GM23338 (cell line): ENCODE data around the gene ARHGEF40. TPM values are rescaled to one million over a fixed set of nuclear protein-coding genes. Genes with fewer than 3 reads are reported as not detected.

Source experiments
- ATAC-seq: fragments of 200-7000 bp; cut with Tn5 transposase; 3 replicates; pipeline ENCODE4 v1.9.1; 2020
- DNase-seq: peaks from one replicate; pipeline ENCODE4 v3.0.0-alpha.2; 2015; ENCODE audit warnings: low spot score
- H2AFZ ChIP-seq: fragments of 200-600 bp; sonication (generic); 2 replicates; pipeline ENCODE4 v1.8.0; 2016; ENCODE audit warnings: antibody characterized with exemption, mild to moderate bottlenecking, moderate library complexity
- H3F3A ChIP-seq: fragments of 200-600 bp; sonication (generic); replicated peaks from 2 replicates; pipeline ENCODE4 v1.8.0; 2017; ENCODE audit warnings: antibody characterized with exemption, mixed run types, low read depth
- H3K27ac ChIP-seq: fragments of 200-600 bp; sonication (generic); 2 replicates; pipeline ENCODE4 v1.6.1; 2016; ENCODE audit warnings: low read depth
- H3K27me3 ChIP-seq: fragments of 200-600 bp; sonication (generic); 2 replicates; pipeline ENCODE4 v1.8.0; 2016; ENCODE audit warnings: mild to moderate bottlenecking, mixed run types, moderate library complexity; ENCODE audit not compliant: insufficient read depth
- H3K36me3 ChIP-seq: fragments of 200-600 bp; sonication (generic); 2 replicates; pipeline ENCODE4 v1.8.0; 2016; ENCODE audit warnings: mild to moderate bottlenecking; ENCODE audit not compliant: insufficient read depth
- H3K4me1 ChIP-seq: fragments of 200-600 bp; sonication (generic); 2 replicates; pipeline ENCODE4 v1.8.0; 2016; ENCODE audit warnings: mild to moderate bottlenecking, moderate library complexity; ENCODE audit not compliant: insufficient read depth
- H3K4me2 ChIP-seq: fragments of 200-600 bp; sonication (generic); 2 replicates; pipeline ENCODE4 v1.7.1; 2017; ENCODE audit warnings: mixed run types
- H3K4me3 ChIP-seq: fragments of 200-600 bp; sonication (generic); 2 replicates; pipeline ENCODE4 v1.6.1; 2016; ENCODE audit warnings: mixed run types
- H3K79me2 ChIP-seq: fragments of 200-600 bp; sonication (generic); replicated peaks from 2 replicates; pipeline ENCODE4 v1.8.0; 2017; ENCODE audit warnings: mild to moderate bottlenecking; ENCODE audit not compliant: insufficient read depth
- H3K9me2 ChIP-seq: fragments of 200-600 bp; sonication (generic); 2 replicates; pipeline ENCODE4 v1.8.0; 2017; ENCODE audit not compliant: insufficient read depth
- H4K20me1 ChIP-seq: fragments of 200-600 bp; sonication (generic); replicated peaks from 2 replicates; pipeline ENCODE4 v1.8.0; 2017; ENCODE audit warnings: mild to moderate bottlenecking; ENCODE audit not compliant: insufficient read depth
- H3K27ac Mint-ChIP-seq: 2 replicates; pipeline ENCODE4 v1.8.0; 2020; ENCODE audit warnings: inconsistent platforms, mild to moderate bottlenecking, moderate library complexity, mixed read lengths
- H3K27me3 Mint-ChIP-seq: 3 replicates; pipeline ENCODE4 v1.8.0; 2022; ENCODE audit warnings: low read depth, mild to moderate bottlenecking, moderate library complexity, mixed read lengths, inconsistent platforms; ENCODE audit not compliant: insufficient read depth, poor library complexity
- H3K36me3 Mint-ChIP-seq: 3 replicates; pipeline ENCODE4 v1.8.0; 2021; ENCODE audit warnings: low read depth, mild to moderate bottlenecking, inconsistent platforms, moderate library complexity, mixed read lengths
- H3K4me1 Mint-ChIP-seq: 3 replicates; pipeline ENCODE4 v1.8.0; 2020; ENCODE audit warnings: mild to moderate bottlenecking, inconsistent platforms, mixed read lengths
- H3K4me3 Mint-ChIP-seq: 3 replicates; pipeline ENCODE4 v1.8.0; 2021; ENCODE audit warnings: moderate library complexity, mild to moderate bottlenecking, inconsistent platforms, mixed read lengths
- H3K9me3 Mint-ChIP-seq: 3 replicates; pipeline ENCODE4 v1.8.0; 2020; ENCODE audit warnings: moderate library complexity, mild to moderate bottlenecking, inconsistent platforms, mixed read lengths
- CREB1 ChIP-seq: fragments of 250-450 bp; sonication (Bioruptor Pico); IDR thresholded peaks from 2 replicates; pipeline ENCODE4 v1.5.0; 2020; ENCODE audit warnings: low read depth, mild to moderate bottlenecking, moderate library complexity
- CTCF ChIP-seq, 2 experiments: fragments of 200-600 bp in 1 of 2; sonication (generic) in 1 of 2; conservative IDR thresholded peaks; 2 replicates each; pipeline versions ENCODE4 v1.5.1 to v1.6.1; 2016 to 2017; ENCODE audit warnings: antibody characterized with exemption in 2 of 2, low read depth in 2 of 2, mild to moderate bottlenecking in 2 of 2, moderate library complexity in 1 of 2
- EZH2 ChIP-seq: fragments of 200-600 bp; sonication (generic); IDR thresholded peaks from one replicate; pipeline ENCODE4 v1.8.0; 2017; ENCODE audit warnings: antibody characterized with exemption, mild to moderate bottlenecking, low read depth; ENCODE audit not compliant: unreplicated experiment
- EZH2phosphoT487 ChIP-seq: fragments of 200-600 bp; sonication (generic); IDR thresholded peaks from one replicate; pipeline ENCODE4 v1.8.1; 2018; ENCODE audit warnings: antibody characterized with exemption; ENCODE audit not compliant: unreplicated experiment
- JUNB ChIP-seq: IDR thresholded peaks from one replicate; pipeline ENCODE4 v1.6.1; 2016; ENCODE audit warnings: antibody characterized with exemption; ENCODE audit not compliant: unreplicated experiment
- NANOG ChIP-seq: IDR thresholded peaks from 2 replicates; pipeline ENCODE4 v1.6.1; 2016; ENCODE audit warnings: antibody characterized with exemption, borderline replicate concordance
- POLR2AphosphoS5 ChIP-seq: IDR thresholded peaks from 2 replicates; pipeline ENCODE4 v1.6.1; 2016; ENCODE audit warnings: antibody characterized with exemption, low read depth
- REST ChIP-seq: IDR thresholded peaks from one replicate; pipeline ENCODE4 v1.6.1; 2018; ENCODE audit warnings: antibody characterized with exemption; ENCODE audit not compliant: unreplicated experiment
- STAT1 ChIP-seq: IDR thresholded peaks from one replicate; pipeline ENCODE4 v1.6.1; 2016; ENCODE audit warnings: antibody characterized with exemption; ENCODE audit not compliant: unreplicated experiment
- ZNF114 ChIP-seq: fragments of 250-450 bp; sonication (Bioruptor Pico); IDR thresholded peaks from 2 replicates; pipeline ENCODE4 v1.5.0; 2020; ENCODE audit warnings: mild to moderate bottlenecking, moderate library complexity
- ZNF331 ChIP-seq: fragments of 250-450 bp; sonication (Bioruptor Pico); IDR thresholded peaks from 2 replicates; pipeline ENCODE4 v1.5.0; 2020; ENCODE audit warnings: low read depth, mild to moderate bottlenecking, moderate library complexity
- polyA plus RNA-seq: library from polyadenylated mRNA; unstranded; fragments of >200 nt; fragmentation: Nextera tagmentation; extraction: Ambion mirVana; gene quantifications from 2 replicates; pipeline ENCODE4 v1.2.1, GENCODE V29; 2016
- total RNA-seq: library from RNA; depleted of rRNA; stranded (reverse); fragments of >200 nt; shearing (Covaris generic); gene quantifications from 2 replicates; pipeline ENCODE4 v1.2.3, GENCODE V29; 2014
- TF ChIP-seq, protein P1 (sequence below): fragments of 250-450 bp; sonication (Bioruptor Pico); IDR thresholded peaks from 2 replicates; pipeline ENCODE4 v1.5.0; 2020; ENCODE audit warnings: mild to moderate bottlenecking, moderate library complexity
- TF ChIP-seq, protein P2 (sequence below): IDR thresholded peaks from 2 replicates; pipeline ENCODE4 v1.6.1; 2016; ENCODE audit warnings: antibody characterized with exemption

ARHGEF40 gene
- total and polyA plus RNA-seq, 2 experiments from 2014 or later: 17.7 to 44.6 TPM

DNA sequence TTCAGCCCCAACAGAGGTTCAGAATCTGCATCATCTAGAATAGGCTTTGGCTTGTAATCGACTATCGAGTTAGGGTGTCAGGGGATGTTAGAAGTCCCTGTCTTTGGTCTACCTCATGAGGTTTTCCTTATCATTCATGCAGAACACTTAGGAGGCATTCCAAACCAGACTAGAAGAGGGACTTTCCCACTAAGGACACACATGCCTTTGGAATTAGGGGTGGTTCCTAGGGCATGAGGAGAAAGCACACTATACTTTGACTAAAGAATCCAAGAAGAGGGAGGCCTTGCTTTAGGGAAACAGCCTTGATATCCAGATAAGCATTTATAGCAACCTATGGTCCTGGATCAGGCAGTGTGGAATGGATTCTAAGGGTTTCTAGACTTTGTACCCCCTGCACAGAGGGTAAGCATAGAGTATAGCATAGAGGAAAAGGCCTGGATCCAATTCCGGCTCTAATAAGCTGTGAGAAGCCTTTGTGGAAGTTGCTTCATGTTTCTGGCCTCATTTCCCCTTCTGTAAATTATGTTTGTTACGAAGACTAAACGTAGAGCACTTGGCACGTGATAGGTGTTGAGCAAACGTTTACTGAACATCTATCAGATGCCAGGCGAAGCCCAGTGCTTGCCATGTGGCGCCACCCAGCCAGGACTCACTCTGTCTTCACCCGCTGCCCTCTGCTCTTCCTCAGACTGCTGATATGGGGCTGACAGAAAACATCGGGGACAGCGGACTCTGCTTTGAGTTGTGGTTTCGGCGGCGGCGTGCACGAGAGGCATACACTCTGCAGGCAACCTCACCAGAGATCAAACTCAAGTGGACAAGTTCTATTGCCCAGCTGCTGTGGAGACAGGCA is 15.1 kb downstream of the ARHGEF40 start:
- Mint-ChIP-seq H3K27me3 (peaks cover 23% of the 10 kb centered on the region), H3K4me1 (peaks cover 29% of the 10 kb centered on the region), H3K27ac (no peak overlapping the region), H3K36me3 (peaks cover 89% of the 10 kb centered on the region), H3K9me3 (peaks cover 4% of the 10 kb centered on the region; the same call in 2 of the 3 replicates), H3K4me3 (no peak overlapping the region)
- peaks cover 15% of the 10 kb centered on the region for H4K20me1 ChIP-seq
- H3K27ac ChIP-seq: no peak overlapping the region
- H3K79me2 ChIP-seq: no peaks in the 10 kb centered on the region
- H3K27me3 ChIP-seq: no peaks in the 10 kb centered on the region
- H3K4me1 ChIP-seq: peaks cover 12% of the 10 kb centered on the region; the same call in 1 of the 2 replicates
- DNase-seq: no peak
- peaks cover 20% of the 10 kb centered on the region; the same call in 1 of the 2 replicates for H3K36me3 ChIP-seq
- H2AFZ ChIP-seq: no peak overlapping the region
- H3K9me2 ChIP-seq: no peaks in the 10 kb centered on the region
- H3K4me3 ChIP-seq: no peak overlapping the region
- ATAC-seq: no peak
- H3K4me2 ChIP-seq: no peak overlapping the region
- TF ChIP-seq POLR2AphosphoS5 (no peak), STAT1 (no peak), EZH2 (no peak), CTCF (conservative IDR thresholded peaks at IDR 0.05; ENCODE audit: low read depth in 2 of 2) (no peak), NANOG (no peak), ZNF114 (CRISPR knock-in tag) (no peak), JUNB (no peak), REST (no peak), EZH2phosphoT487 (no peak), CREB1 (CRISPR knock-in tag) (no peak), ZNF331 (CRISPR knock-in tag) (no peak)
- TF ChIP-seq, protein P1, sequence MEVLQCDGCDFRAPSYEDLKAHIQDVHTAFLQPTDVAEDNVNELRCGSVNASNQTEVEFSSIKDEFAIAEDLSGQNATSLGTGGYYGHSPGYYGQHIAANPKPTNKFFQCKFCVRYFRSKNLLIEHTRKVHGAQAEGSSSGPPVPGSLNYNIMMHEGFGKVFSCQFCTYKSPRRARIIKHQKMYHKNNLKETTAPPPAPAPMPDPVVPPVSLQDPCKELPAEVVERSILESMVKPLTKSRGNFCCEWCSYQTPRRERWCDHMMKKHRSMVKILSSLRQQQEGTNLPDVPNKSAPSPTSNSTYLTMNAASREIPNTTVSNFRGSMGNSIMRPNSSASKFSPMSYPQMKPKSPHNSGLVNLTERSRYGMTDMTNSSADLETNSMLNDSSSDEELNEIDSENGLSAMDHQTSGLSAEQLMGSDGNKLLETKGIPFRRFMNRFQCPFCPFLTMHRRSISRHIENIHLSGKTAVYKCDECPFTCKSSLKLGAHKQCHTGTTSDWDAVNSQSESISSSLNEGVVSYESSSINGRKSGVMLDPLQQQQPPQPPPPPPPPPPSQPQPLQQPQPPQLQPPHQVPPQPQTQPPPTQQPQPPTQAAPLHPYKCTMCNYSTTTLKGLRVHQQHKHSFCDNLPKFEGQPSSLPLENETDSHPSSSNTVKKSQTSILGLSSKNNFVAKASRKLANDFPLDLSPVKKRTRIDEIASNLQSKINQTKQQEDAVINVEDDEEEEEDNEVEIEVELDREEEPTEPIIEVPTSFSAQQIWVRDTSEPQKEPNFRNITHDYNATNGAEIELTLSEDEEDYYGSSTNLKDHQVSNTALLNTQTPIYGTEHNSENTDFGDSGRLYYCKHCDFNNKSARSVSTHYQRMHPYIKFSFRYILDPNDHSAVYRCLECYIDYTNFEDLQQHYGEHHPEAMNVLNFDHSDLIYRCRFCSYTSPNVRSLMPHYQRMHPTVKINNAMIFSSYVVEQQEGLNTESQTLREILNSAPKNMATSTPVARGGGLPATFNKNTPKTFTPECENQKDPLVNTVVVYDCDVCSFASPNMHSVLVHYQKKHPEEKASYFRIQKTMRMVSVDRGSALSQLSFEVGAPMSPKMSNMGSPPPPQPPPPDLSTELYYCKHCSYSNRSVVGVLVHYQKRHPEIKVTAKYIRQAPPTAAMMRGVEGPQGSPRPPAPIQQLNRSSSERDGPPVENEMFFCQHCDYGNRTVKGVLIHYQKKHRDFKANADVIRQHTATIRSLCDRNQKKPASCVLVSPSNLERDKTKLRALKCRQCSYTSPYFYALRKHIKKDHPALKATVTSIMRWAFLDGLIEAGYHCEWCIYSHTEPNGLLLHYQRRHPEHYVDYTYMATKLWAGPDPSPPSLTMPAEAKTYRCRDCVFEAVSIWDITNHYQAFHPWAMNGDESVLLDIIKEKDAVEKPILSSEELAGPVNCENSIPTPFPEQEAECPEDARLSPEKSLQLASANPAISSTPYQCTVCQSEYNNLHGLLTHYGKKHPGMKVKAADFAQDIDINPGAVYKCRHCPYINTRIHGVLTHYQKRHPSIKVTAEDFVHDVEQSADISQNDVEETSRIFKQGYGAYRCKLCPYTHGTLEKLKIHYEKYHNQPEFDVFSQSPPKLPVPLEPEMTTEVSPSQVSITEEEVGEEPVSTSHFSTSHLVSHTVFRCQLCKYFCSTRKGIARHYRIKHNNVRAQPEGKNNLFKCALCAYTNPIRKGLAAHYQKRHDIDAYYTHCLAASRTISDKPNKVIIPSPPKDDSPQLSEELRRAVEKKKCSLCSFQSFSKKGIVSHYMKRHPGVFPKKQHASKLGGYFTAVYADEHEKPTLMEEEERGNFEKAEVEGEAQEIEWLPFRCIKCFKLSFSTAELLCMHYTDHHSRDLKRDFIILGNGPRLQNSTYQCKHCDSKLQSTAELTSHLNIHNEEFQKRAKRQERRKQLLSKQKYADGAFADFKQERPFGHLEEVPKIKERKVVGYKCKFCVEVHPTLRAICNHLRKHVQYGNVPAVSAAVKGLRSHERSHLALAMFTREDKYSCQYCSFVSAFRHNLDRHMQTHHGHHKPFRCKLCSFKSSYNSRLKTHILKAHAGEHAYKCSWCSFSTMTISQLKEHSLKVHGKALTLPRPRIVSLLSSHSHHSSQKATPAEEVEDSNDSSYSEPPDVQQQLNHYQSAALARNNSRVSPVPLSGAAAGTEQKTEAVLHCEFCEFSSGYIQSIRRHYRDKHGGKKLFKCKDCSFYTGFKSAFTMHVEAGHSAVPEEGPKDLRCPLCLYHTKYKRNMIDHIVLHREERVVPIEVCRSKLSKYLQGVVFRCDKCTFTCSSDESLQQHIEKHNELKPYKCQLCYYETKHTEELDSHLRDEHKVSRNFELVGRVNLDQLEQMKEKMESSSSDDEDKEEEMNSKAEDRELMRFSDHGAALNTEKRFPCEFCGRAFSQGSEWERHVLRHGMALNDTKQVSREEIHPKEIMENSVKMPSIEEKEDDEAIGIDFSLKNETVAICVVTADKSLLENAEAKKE (CRISPR knock-in tag): no peak
- TF ChIP-seq, protein P2, sequence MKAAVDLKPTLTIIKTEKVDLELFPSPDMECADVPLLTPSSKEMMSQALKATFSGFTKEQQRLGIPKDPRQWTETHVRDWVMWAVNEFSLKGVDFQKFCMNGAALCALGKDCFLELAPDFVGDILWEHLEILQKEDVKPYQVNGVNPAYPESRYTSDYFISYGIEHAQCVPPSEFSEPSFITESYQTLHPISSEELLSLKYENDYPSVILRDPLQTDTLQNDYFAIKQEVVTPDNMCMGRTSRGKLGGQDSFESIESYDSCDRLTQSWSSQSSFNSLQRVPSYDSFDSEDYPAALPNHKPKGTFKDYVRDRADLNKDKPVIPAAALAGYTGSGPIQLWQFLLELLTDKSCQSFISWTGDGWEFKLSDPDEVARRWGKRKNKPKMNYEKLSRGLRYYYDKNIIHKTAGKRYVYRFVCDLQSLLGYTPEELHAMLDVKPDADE: no peak
- peaks cover 19% of the 10 kb centered on the region; the same call in 1 of the 2 replicates for H3F3A ChIP-seq
